ENCODE measurements around the gene PPFIA1. TPM values are rescaled to one million over a fixed set of nuclear protein-coding genes. Genes with fewer than 3 reads are reported as not detected.

Gene PPFIA1
- polyA plus RNA-seq, 1 experiment: 62.7 TPM

GRCh38 chr11:70414341-70415100 lies 144.0 kb downstream of the PPFIA1 start:
- H3K27me3 ChIP-seq (ENCODE audit: control insufficient read depth, insufficient read depth, low read length): no peaks in the 10 kb centered on the region
- CTCF ChIA-PET: interaction anchor here (0.8 to 3.1 kb wide), 8 partner anchors 8 to 143 kb away, joined by 3 to 15 read pairs (median 4); partner anchors contain the start of gene PPFIA1
- H3K36me3 ChIP-seq (ENCODE audit: control insufficient read depth, insufficient read depth, low read length): peaks cover 58% of the 10 kb centered on the region
- TF ChIP-seq, protein P1, sequence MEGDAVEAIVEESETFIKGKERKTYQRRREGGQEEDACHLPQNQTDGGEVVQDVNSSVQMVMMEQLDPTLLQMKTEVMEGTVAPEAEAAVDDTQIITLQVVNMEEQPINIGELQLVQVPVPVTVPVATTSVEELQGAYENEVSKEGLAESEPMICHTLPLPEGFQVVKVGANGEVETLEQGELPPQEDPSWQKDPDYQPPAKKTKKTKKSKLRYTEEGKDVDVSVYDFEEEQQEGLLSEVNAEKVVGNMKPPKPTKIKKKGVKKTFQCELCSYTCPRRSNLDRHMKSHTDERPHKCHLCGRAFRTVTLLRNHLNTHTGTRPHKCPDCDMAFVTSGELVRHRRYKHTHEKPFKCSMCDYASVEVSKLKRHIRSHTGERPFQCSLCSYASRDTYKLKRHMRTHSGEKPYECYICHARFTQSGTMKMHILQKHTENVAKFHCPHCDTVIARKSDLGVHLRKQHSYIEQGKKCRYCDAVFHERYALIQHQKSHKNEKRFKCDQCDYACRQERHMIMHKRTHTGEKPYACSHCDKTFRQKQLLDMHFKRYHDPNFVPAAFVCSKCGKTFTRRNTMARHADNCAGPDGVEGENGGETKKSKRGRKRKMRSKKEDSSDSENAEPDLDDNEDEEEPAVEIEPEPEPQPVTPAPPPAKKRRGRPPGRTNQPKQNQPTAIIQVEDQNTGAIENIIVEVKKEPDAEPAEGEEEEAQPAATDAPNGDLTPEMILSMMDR (IDR thresholded peaks at IDR 0.05; ENCODE audit: insufficient read depth, low read depth, low read length): no peak
- no peak for DNase-seq (ENCODE audit: low read depth)
- no peak overlapping the region for H3K4me3 ChIP-seq (ENCODE audit: low read depth, low read length)
- POLR2A ChIA-PET: no interaction called here

DNA sequence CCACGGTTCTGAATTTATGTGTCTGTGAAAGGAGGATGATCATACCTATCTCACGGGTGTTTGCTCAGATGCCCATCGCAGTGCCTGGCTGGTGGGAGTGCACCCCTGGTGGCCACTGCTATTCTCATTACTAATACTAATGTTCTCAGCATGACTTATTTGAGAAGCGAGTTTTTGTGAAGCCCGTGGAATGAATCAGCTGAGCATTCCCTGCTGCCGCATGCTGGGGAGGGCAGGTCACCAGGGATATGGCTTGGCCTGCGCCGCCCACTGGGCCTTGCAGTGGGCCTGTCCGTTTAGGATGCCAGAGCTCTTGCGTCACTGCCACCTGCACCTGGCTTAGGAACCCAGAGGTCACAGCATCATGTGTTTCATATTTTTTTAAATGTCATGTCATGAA lies 144.7 kb downstream of the PPFIA1 start:
- TF ChIP-seq, protein P1 (IDR thresholded peaks at IDR 0.05; ENCODE audit: insufficient read depth, low read depth, low read length): peak; percentile 87
- Histone ChIP-seq H3K4me3 (ENCODE audit: low read depth, low read length) (no peak overlapping the region), H3K36me3 (ENCODE audit: control insufficient read depth, insufficient read depth, low read length) (peaks cover 56% of the 10 kb centered on the region), H3K27me3 (ENCODE audit: control insufficient read depth, insufficient read depth, low read length) (no peaks in the 10 kb centered on the region)
- POLR2A ChIA-PET: interaction anchor here (1.0 kb wide), 1 partner anchor 15 kb away, joined by 4 read pairs; no protein-coding TSS in a partner anchor
- peak; percentile 88 for DNase-seq (ENCODE audit: low read depth)
- CTCF ChIA-PET: interaction anchor here (0.8 to 3.1 kb wide), 9 partner anchors 9 to 144 kb away, joined by 3 to 15 read pairs (median 4); partner anchors contain the start of gene PPFIA1

DNA sequence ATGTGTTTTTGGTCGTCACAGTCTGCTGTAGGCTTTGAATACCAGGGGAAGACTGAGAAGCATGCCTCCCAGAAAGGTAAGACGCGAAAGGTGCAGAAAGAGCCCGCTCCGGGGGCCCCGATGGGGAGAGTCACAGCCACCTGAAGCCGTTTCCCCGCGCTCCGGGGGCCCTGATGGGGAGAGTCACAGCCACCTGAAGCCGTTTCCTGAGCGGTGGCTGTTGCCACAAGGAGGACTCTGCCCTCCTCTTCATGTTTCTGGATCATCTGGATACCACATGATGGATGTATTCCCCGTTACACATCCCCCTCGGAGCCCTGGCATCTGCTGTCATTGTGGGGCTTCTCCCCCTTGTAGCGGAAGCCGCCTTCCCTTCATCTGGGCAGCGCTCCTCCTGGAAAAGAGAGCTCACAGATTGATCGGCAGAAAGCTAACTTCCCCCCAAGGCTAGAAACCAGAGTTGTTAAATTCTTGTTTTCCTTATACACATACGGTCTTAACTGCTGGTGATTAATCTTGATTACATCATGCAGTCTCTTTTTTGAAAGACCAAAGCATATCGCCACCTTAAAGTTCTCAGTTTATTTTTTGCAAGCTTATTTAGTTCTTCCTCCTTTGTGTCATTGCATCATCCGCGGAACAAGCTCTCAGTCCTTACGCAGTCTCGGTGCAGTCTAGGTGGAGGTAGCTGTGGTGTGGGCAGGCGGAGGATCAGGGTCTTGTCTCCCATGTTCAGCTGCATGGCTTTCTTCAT lies 145.3 kb downstream of the PPFIA1 start:
- ChIA-PET CTCF (interaction anchor here (0.8 to 3.1 kb wide), 8 partner anchors 10 to 145 kb away, joined by 3 to 15 read pairs (median 4); partner anchors contain the start of gene PPFIA1), POLR2A (interaction anchor here (1.0 kb wide), 1 partner anchor 16 kb away, joined by 4 read pairs; no protein-coding TSS in a partner anchor)
- peaks cover 55% of the 10 kb centered on the region for H3K36me3 ChIP-seq (ENCODE audit: control insufficient read depth, insufficient read depth, low read length)
- H3K27me3 ChIP-seq (ENCODE audit: control insufficient read depth, insufficient read depth, low read length): no peaks in the 10 kb centered on the region
- DNase-seq (ENCODE audit: low read depth): peak; percentile 39
- TF ChIP-seq, protein P1 (IDR thresholded peaks at IDR 0.05; ENCODE audit: insufficient read depth, low read depth, low read length): no peak
- H3K4me3 ChIP-seq (ENCODE audit: low read depth, low read length): no peak overlapping the region

DNA sequence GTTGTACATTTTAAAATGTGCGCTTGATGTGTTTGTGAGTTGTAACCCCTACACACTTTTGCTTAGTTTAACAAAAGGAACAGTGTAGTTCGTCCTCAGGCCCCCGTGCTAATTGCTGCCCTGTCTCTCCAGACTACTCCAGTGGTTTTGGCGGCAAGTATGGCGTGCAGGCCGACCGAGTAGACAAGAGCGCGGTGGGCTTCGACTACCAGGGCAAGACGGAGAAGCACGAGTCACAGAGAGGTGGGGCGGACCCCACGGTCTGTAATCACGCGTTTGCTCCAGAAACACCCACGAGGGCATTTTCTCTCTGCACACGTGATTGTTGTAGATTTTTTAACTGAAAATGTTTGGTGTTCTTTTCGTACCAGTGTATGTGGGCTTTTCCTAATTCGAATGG lies 146.4 kb downstream of the PPFIA1 start:
- CTCF ChIA-PET: interaction anchor here (0.8 kb wide), 1 partner anchor 339 kb away, joined by 3 read pairs; no protein-coding TSS in a partner anchor
- H3K36me3 ChIP-seq (ENCODE audit: control insufficient read depth, insufficient read depth, low read length): peaks cover 54% of the 10 kb centered on the region
- H3K4me3 ChIP-seq (ENCODE audit: low read depth, low read length): no peak overlapping the region
- TF ChIP-seq, protein P1 (IDR thresholded peaks at IDR 0.05; ENCODE audit: insufficient read depth, low read depth, low read length): no peak
- POLR2A ChIA-PET: no interaction called here
- DNase-seq (ENCODE audit: low read depth): no peak
- H3K27me3 ChIP-seq (ENCODE audit: control insufficient read depth, insufficient read depth, low read length): no peaks in the 10 kb centered on the region

GRCh38 chr11:70418130-70418529 lies 147.6 kb downstream of the PPFIA1 start:
- ChIA-PET CTCF (no interaction called here), POLR2A (no interaction called here)
- DNase-seq (ENCODE audit: low read depth): no peak
- TF ChIP-seq, protein P1 (IDR thresholded peaks at IDR 0.05; ENCODE audit: insufficient read depth, low read depth, low read length): no peak
- H3K27me3 ChIP-seq (ENCODE audit: control insufficient read depth, insufficient read depth, low read length): no peaks in the 10 kb centered on the region
- peaks cover 56% of the 10 kb centered on the region for H3K36me3 ChIP-seq (ENCODE audit: control insufficient read depth, insufficient read depth, low read length)
- no peak overlapping the region for H3K4me3 ChIP-seq (ENCODE audit: low read depth, low read length)
